GM23338 (cell line): Measurements from ENCODE around the gene AFF1.

ENCODE experiments used
- CTCF ChIP-seq, 2 experiments: fragments of 200-600 bp in 1 of 2; sonication (generic) in 1 of 2; conservative IDR thresholded peaks; 2 replicates each; pipeline versions ENCODE4 v1.5.1 to v1.6.1; 2016 to 2017; ENCODE audit warnings: antibody characterized with exemption in 2 of 2, low read depth in 2 of 2, mild to moderate bottlenecking in 2 of 2, moderate library complexity in 1 of 2
- EZH2 ChIP-seq: fragments of 200-600 bp; sonication (generic); IDR thresholded peaks from one replicate; pipeline ENCODE4 v1.8.0; 2017; ENCODE audit warnings: antibody characterized with exemption, mild to moderate bottlenecking, low read depth; ENCODE audit not compliant: unreplicated experiment
- POLR2AphosphoS5 ChIP-seq: IDR thresholded peaks from 2 replicates; pipeline ENCODE4 v1.6.1; 2016; ENCODE audit warnings: antibody characterized with exemption, low read depth
- REST ChIP-seq: IDR thresholded peaks from one replicate; pipeline ENCODE4 v1.6.1; 2018; ENCODE audit warnings: antibody characterized with exemption; ENCODE audit not compliant: unreplicated experiment
- STAT1 ChIP-seq: IDR thresholded peaks from one replicate; pipeline ENCODE4 v1.6.1; 2016; ENCODE audit warnings: antibody characterized with exemption; ENCODE audit not compliant: unreplicated experiment
- ZNF331 ChIP-seq: fragments of 250-450 bp; sonication (Bioruptor Pico); IDR thresholded peaks from 2 replicates; pipeline ENCODE4 v1.5.0; 2020; ENCODE audit warnings: low read depth, mild to moderate bottlenecking, moderate library complexity

- TF ChIP-seq EZH2 (no peak), REST (no peak), CTCF (conservative IDR thresholded peaks at IDR 0.05; ENCODE audit: low read depth in 2 of 2) (no peak), ZNF331 (no peak), POLR2AphosphoS5 (no peak), STAT1 (no peak)
Observed at GRCh38 chr4:87120411-87121162, 185.8 kb downstream of the AFF1 start.
